Motor neuron (in vitro differentiated cells): ENCODE measurements around the gene PPARG. TPM values are rescaled to one million over a fixed set of nuclear protein-coding genes. Genes with fewer than 3 reads are reported as not detected.
"Not testable (repeated sequence)": the region's sequence is repeated elsewhere in the genome, so short reads cannot be mapped to it uniquely, and the experiment has no call there.

Source experiments
- ATAC-seq, 8 experiments: fragments of 200-7000 bp; cut with Tn5 transposase; replicated peaks in 6 of 8; 2 replicates each; pipeline ENCODE4 v1.8.0; 2021; ENCODE audit warnings: mild to moderate bottlenecking in 8 of 8, moderate library complexity in 8 of 8
- H3K27ac ChIP-seq, 2 donors: fragments of 250-450 bp; sonication (Bioruptor Pico); 2 replicates each; pipeline ENCODE4 v1.9.0; 2021; ENCODE audit warnings: antibody characterized with exemption in 2 of 2, mild to moderate bottlenecking in 2 of 2, moderate library complexity in 1 of 2
- H3K4me1 ChIP-seq, 2 donors: fragments of 250-450 bp; sonication (Bioruptor Pico); replicated peaks in 1 of 2; 2 replicates each; pipeline ENCODE4 v1.6.1; 2021; ENCODE audit warnings: antibody characterized with exemption in 2 of 2, mild to moderate bottlenecking in 2 of 2, moderate library complexity in 1 of 2
- H3K4me3 ChIP-seq, 5 donors: fragments of 250-450 bp; sonication (Bioruptor Pico); 2 replicates each; pipeline ENCODE4 v1.9.0; 2021; ENCODE audit warnings: antibody characterized with exemption in 5 of 5, mild to moderate bottlenecking in 5 of 5, moderate library complexity in 4 of 5
- WGBS, 10 experiments: fragments of 450-650 bp; shearing (Covaris generic); methylation state at CpG; one replicate each; pipeline ENCODE4 v1.0.0; 2022; 5-methylcytosine and 5-hydroxymethylcytosine counted together
- in situ Hi-C, 9 experiments: fragments of 400-800 bp; cut with MboI; loops; one replicate each; pipeline ENCODE4 v1.15.0; 2021; ENCODE audit warnings: low sequenced_read_pairs in 9 of 9, low pct_unique_long_range_greater_than_20kb in 2 of 9; ENCODE audit not compliant: unreplicated experiment in 9 of 9
- total RNA-seq, 8 experiments: library from RNA; unstranded; fragments of 300-600 nt; gene quantifications; 2 replicates each; pipeline versions ENCODE4 v1.2.3 to v1.2.4, GENCODE V29; 2022

Gene PPARG
- total RNA-seq, 8 experiments from 2014 or later = 0.31 to 9.9 (median 0.66) TPM; not detected in 1

DNA sequence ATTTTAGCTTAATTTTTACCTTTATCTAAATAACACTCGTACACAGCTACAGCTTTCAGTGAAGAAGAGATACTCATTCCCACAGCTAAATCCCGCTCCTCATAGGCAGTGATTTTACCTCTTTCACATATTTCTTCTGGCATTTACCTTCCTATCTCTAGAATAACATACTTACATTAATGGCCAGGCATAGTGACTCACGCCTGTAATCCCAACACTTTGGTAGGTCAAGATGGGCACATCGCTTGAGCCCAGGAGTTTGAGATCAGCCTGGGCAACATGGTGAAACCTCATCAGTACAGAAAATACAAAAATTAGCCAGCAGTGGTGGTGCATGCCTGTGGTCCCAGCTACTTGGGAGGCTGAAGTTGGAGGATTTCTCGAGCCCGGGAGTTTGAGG, 80.2 kb downstream of the PPARG start:
- WGBS, 10 experiments = 48 to 100% (median 95%) methylated on average over 1 to 5 of the region's 6 CpGs
- H3K4me1 ChIP-seq = no peaks in the 10 kb centered on the region

DNA sequence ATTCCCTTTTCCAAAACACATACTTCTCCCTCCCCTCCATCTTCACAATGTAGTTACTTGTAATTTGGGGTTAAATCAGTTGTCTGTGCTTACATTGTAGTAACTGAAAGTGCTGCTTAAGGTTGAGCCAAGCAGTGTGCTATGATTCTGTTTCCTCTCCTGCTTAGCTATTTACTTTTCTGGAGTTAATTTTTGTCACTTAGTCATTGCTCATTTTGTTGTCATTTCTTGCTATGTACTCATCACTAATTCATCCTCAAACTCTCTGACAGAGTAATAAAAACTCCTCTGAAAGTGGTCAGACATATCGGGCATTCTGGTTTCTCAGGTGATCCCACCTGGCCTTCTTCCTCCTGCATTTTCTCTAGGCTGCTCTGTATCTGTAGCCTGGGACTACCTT, 80.7 kb downstream of the PPARG start:
- Histone ChIP-seq H3K27ac (no peak overlapping the region), H3K4me1 (no peaks in the 10 kb centered on the region), H3K4me3 (no peak overlapping the region)
- ATAC-seq = no peak
- WGBS, 10 experiments = 17 to 100% (median 71%) methylated on average over 1 of the region's 1 CpG; no CpG with 5 or more reads in 4 of the 10 experiments
- in situ Hi-C loops = no loop called here

More for the DNA sequence above, 80.2 kb downstream of the PPARG start:
- Histone ChIP-seq H3K4me3 (no peak overlapping the region), H3K27ac (no peak overlapping the region)
- in situ Hi-C loops = no loop called here
- no peak for ATAC-seq

DNA sequence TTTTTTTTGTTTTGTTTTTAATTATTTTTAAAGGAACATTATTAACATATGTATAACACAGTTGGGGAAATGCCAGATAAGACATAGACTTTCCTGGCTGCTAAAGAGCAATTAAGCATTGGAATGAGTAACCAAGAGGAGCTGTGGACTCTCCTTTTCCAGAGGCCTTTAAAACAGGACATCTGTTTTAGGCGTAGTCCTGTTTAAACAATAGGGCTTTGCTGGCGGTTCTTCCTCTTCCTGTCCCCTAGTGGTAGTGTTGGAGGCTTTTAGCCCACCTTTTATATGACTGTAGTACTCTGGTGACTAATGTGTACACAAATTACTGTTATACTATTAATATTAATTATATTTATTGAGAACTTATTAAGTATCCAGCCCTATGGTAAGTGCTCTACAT, 81.9 kb downstream of the PPARG start:
- Histone ChIP-seq H3K27ac (no peak overlapping the region), H3K4me3 (no peak overlapping the region), H3K4me1 (no peaks in the 10 kb centered on the region)
- 6 to 90% (median 71%) methylated on average over 1 to 2 of the region's 2 CpGs; no CpG with 5 or more reads in 3 of the 10 experiments for WGBS, 10 experiments
- ATAC-seq = peak in 3 of 8 experiments; percentile 77 to 99 (median 91)
- in situ Hi-C loops = no loop called here

DNA sequence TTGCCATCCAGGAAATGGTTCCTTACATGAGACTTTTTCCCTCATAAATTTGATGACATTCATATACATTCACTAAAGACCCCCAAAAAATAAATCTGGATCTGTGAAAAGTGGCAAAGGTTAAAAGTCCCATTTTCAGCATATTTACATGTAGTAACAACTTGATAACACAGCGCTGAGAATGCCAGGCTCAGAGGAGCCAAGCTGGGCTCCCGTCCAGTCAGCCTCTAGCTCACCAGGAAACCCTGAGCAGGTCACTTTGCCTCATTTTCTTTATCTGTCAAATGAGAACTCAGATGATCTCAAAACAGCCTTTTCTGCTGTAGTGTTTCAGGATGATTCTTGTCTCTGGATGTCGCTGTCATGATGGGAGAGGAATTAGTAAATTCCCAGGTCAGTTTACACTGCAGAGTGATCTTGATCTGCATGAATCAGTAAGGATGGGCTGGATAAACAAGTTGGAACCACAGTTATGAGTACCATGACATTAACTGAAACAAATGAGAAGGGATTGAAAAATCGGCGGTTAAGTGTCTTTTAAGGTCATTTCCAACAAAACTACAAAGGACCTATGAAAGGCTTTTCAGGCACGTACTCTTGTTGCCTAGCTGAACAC, 82.8 kb downstream of the PPARG start:
- Histone ChIP-seq H3K27ac (no peak overlapping the region), H3K4me1 (no peaks in the 10 kb centered on the region), H3K4me3 (no peak overlapping the region)
- in situ Hi-C loops = no loop called here
- ATAC-seq = no peak
- WGBS, 10 experiments = 43 to 93% (median 80%) methylated on average over 1 to 6 of the region's 6 CpGs

DNA sequence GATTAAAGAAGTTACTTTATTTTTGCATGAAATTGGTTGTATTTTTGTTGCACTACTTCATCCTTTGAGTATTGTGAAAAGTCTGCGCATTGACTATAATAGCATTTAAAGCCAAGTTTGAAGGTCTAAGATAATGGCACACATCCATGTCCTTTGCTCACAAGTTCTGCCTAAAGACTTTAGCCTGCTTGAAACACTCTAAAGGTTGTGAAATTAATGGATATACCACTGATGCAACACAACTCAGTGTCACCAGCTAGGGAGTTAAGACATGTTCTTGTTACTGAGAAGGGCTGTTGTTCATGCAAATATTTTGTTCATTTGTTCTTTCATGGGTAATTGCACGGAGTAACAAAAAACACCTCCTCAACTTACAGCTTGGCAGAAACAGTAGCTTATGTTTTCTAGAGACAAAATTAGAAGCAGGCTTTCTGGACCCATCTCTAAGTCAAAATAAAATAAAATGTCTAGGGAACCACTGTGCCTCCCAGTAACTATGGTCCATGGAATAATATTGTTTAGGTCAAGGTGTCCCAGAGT, 83.9 kb downstream of the PPARG start:
- in situ Hi-C loops = no loop called here
- peak in 1 of 8 experiments; percentile 47 for ATAC-seq
- H3K27ac ChIP-seq = no peak overlapping the region
- H3K4me3 ChIP-seq = no peak overlapping the region
- 56 to 100% (median 87%) methylated on average over 1 to 2 of the region's 2 CpGs; no CpG with 5 or more reads in 2 of the 10 experiments for WGBS, 10 experiments
- H3K4me1 ChIP-seq = no peaks in the 10 kb centered on the region

DNA sequence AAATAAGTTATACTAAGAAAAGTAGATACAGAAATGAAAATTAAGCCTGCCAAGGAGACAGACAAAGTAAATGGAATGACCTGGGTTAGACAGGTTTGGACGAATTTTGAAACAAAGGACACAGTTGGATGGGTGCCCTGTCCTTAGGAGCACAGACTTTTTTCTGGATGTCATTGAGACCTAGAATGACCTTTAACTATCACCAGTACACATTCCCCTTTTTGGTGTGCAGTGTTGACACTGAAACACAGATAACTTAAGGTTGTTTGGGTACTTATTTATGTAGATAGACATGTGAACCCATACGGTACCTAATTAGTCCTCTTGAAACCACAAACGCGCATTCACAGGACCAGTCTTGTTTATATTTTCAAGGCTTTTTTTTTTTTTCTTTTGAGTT, 86.7 kb downstream of the PPARG start:
- H3K4me1 ChIP-seq = no peaks in the 10 kb centered on the region
- 20 to 96% (median 75%) methylated on average over 1 to 4 of the region's 4 CpGs for WGBS, 10 experiments
- in situ Hi-C loops = no loop called here
- H3K27ac ChIP-seq = no peak overlapping the region
- no peak for ATAC-seq
- no peak overlapping the region for H3K4me3 ChIP-seq

DNA sequence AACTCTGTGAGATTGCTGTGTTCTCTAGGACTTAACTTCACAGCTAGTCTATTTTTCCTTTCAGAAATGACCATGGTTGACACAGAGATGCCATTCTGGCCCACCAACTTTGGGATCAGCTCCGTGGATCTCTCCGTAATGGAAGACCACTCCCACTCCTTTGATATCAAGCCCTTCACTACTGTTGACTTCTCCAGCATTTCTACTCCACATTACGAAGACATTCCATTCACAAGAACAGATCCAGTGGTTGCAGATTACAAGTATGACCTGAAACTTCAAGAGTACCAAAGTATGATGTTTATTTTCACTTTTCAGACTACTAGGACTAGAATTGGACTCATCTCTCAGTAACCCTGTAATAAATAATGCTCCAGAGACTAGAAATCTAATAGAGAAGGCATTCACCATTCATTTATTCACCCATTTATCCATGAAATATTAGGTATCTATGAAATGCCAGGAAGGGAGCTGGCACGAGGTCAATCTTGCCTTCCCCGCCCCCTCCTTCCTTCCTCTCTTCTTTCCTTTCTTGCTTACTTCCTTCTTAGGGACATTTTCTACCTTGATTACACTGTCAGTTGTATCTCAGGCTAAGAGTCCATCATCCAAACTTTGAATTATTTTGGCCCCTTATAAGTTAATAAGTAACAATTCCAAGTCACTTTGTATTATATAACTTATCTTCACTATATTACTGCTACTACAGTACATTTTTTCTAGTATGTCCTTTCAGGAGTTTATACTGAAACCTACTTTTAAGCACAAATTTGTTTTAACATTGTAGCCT, 91.0 kb downstream of the PPARG start:
- in situ Hi-C loops = no loop called here
- Histone ChIP-seq H3K4me1 (no peaks in the 10 kb centered on the region), H3K27ac (no peak overlapping the region), H3K4me3 (no peak overlapping the region)
- WGBS, 10 experiments = 50 to 97% (median 74%) methylated on average over 1 to 5 of the region's 5 CpGs; no CpG with 5 or more reads in 2 of the 10 experiments
- ATAC-seq = no peak

DNA sequence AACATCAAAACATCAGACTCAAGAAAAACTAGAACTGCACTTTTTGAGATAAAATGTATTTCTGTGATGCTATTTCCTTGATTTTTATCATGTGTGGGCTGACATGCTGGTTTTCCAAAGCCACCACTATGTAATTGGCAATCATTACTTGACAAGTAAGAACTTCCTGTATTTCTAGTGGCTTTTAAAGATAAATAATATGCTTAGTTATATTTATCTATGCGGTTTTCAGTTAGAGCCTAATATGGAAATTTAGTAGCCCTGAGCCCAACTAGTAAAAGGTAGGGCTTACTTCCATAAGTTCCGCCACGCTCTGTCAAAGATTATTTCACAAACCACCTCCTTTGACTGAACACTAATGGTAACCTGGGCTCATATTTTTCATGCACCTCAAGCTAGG, 91.6 kb downstream of the PPARG start:
- no peak overlapping the region for H3K4me3 ChIP-seq
- no peak for ATAC-seq
- H3K27ac ChIP-seq = no peak overlapping the region
- WGBS, 10 experiments = 29 to 100% (median 89%) methylated on average over 1 to 3 of the region's 3 CpGs; no CpG with 5 or more reads in 1 of the 10 experiments
- in situ Hi-C loops = no loop called here
- H3K4me1 ChIP-seq = no peaks in the 10 kb centered on the region

DNA sequence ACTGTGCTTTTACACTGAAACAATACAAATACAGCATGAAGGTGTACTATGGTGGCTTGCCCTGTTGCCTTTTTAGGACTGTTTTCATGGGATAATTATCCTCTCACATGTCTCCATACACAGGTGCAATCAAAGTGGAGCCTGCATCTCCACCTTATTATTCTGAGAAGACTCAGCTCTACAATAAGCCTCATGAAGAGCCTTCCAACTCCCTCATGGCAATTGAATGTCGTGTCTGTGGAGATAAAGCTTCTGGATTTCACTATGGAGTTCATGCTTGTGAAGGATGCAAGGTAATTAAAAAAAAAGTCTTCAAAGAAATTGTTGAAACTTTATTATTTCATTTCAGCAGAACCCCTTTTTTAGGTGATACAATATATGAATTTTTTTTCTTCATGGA, 92.3 kb downstream of the PPARG start:
- Histone ChIP-seq H3K4me3 (no peak overlapping the region), H3K4me1 (no peaks in the 10 kb centered on the region), H3K27ac (no peak overlapping the region)
- in situ Hi-C loops = no loop called here
- 25 to 83% (median 61%) methylated on average over 1 of the region's 1 CpG; no CpG with 5 or more reads in 4 of the 10 experiments for WGBS, 10 experiments
- no peak for ATAC-seq

DNA sequence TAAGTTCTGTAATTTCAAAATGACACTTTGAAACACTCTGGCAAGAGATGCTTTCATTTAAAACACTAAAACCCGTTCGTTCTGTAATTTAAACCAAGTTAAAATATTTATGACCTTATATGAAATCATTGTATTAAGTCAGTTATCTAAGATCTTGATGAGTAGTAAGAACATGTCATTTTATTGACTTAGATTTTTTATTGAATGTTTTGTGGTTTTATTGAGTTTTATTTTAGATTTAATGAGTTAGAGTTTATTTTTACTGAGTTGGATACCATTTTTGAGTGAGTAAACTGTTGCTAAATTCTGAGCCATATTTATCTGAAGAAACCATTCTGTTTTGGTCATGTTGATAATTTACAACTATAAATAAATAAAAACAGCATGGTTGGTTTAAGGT, 94.3 kb downstream of the PPARG start:
- in situ Hi-C loops = no loop called here
- H3K4me1 ChIP-seq = no peaks in the 10 kb centered on the region
- no peak for ATAC-seq
- H3K4me3 ChIP-seq = no peak overlapping the region
- WGBS, 10 experiments = 50 to 100% (median 95%) methylated on average over 1 to 2 of the region's 2 CpGs; no CpG with 5 or more reads in 2 of the 10 experiments
- no peak overlapping the region for H3K27ac ChIP-seq

DNA sequence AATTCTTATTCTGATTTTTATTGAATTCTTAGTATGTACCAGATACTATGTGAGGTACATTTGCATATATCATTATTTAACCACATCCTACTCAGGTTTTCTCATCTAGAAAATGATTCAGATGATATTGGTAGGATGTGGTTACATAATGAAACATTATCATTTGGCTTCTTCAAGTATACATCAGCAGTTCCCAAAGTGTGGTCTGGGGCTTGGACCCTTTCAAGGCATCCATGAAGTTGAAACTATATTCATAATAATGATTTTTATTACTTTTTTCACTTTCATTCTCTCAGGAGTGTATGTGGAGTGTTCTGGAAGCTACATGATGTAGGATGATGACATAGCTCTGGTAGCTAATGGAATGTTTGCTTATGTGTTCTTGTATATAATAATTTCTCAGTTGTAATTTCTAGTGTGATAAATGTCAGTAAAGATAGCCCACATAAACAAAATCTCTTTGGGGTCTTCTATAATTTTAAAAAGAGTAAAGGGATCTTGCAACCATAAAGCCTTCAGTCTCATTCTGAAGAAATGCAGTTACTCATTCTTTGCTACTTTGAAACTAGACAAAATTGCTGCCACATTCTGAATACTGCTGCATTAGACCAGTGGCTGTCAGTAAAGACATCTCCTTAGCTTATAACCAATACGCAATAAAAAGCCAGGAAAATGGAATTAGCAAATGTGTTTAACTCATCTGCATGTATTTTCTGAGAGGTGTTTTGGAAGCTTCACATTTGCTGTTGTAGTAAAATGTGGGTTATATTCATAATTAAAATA, 95.8 kb downstream of the PPARG start:
- H3K4me1 ChIP-seq = no peaks in the 10 kb centered on the region
- WGBS, 10 experiments = 75 to 100% (median 80%) methylated on average over 1 of the region's 1 CpG; no CpG with 5 or more reads in 5 of the 10 experiments
- in situ Hi-C loops = no loop called here
- no peak overlapping the region for H3K4me3 ChIP-seq
- no peak overlapping the region for H3K27ac ChIP-seq
- ATAC-seq = no peak

DNA sequence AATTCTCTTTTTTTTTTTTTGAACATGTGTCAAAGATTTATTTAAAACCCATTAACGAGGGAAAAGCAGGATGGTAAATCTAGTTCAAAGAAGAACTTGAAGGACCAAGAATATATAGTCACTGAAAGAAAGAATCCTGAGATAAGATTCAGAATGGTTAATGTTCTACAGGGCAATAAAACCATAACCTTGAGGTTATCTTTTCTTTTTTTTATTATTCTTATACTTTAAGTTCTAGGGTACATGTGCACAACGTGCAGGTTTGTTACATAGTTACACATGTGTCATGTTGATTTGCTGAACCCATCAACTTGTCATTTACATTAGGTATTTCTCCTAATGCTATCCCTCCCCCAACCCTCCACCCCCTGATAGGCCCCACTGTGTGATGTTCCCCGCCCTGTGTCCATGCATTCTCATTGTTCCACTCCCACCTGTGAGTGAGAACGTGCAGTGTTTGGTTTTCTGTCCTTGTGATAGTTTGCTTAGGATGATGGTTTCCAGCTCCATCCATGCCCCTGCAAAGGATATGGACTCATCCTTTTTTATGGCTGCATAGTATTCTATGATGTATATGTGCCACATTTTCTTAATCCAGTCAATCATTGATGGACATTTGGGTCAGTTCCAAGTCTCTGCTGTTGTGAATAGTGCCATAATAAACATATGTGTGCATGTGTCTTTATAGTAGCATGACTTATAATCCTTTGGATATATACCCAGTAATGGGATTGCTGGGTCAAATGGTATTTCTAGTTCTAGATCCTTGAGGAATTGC, 97.8 kb downstream of the PPARG start:
- in situ Hi-C loops, H3K4me1 ChIP-seq, ATAC-seq, H3K4me3 ChIP-seq, H3K27ac ChIP-seq: not testable (repeated sequence)
- 18 to 100% (median 84%) methylated on average over 1 to 3 of the region's 4 CpGs; no CpG with 5 or more reads in 1 of the 10 experiments for WGBS, 10 experiments
